ENCODE data around the gene PDLIM4. TPM values are rescaled to one million over a fixed set of nuclear protein-coding genes. Genes with fewer than 3 reads are reported as not detected.

PDLIM4 gene
- polyA plus RNA-seq, 5 donors: 8.9 to 18.2 (median 10.0) TPM

- no peak for DNase-seq
Measured at GRCh38 chr5:132266836-132267160, 9.3 kb downstream of the PDLIM4 start.

GRCh38 chr5:132267166-132267739, 9.8 kb downstream of the PDLIM4 start:
- DNase-seq: no peak

DNA sequence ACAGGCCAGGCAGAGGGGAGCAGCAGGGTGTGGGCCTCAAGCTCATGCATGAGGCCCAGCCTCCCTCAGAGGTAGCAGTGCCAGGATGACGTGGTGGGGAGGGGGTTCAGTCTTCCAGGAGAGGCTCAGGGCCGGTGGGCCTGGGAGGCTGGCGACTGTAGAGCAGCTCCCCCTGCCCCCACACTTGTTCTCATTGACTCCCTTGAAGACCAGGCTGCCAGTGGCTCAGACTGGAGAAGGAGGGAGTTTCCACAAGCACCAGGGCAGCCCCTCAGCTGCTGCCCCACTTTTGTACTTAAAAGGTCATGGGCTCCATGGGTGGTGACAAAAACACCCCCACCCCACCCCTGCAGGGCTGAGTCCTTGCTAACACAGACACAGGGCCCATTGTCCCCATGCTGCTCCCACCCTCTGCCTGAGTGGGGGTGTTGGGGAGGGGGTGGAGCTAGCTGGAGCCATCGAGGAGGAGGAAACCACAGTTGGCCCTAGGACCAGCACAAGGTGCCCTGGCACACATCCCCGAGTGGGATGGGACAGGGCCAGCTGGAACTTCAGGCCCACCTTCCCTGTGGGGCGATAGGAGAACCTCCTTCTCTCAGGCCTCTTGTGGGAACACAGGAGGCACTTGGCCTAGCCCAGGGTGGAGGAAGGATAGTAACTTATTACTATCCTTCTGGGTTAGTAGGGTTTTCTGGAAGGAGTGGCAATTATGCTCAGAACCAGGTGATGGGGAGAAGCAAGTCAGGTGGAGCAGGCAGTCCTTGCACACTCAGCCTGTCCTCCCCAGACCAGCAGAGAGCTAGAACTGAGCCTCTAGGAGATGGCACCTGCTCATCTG, 10.7 kb downstream of the PDLIM4 start:
- no peak for DNase-seq

DNA sequence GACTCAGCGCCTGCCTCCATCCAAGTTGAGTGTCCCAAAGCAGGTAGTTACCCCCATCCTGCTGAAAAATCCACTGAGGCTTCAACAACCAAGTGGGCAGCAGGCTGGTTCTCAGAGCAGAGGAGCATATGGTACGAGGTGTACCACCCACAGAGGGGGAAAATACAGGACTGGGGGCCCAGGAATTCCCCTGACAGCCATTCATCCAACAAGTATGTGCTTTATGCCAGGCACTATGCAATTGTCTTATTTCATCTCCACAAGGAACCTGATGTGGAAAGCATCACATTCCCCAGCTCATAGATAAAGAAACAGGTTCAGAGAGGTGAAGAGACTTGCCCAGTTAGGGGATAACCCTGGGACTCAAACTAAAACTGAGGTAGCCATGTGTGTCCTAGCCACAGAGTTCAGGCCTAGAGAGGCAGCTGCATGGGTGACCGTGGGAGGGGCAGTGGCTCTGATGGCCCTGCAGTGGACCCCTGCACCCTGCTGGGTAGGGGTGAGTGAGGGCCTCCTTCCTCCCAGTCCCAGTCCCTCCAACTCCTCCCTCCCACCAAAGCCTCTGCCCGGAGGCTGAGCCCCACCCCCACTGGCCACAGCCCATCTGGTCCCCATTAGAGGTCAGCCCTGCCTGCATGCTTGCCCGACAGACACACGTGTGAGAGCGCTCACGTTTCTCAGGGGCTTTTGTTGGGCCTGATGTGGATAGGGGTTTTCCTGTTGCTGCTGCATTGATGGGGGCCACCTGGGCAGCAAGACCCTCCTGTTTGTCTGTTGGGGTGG, 11.5 kb downstream of the PDLIM4 start:
- DNase-seq: no peak

GRCh38 chr5:132269635-132270334, 12.3 kb downstream of the PDLIM4 start:
- no peak for DNase-seq

GRCh38 chr5:132270335-132270665, 12.8 kb downstream of the PDLIM4 start:
- no peak for DNase-seq

GRCh38 chr5:132270706-132271105, 13.2 kb downstream of the PDLIM4 start:
- DNase-seq: no peak

GRCh38 chr5:132271251-132272246, 14.1 kb downstream of the PDLIM4 start:
- DNase-seq: no peak

GRCh38 chr5:132272311-132273210, 15.1 kb downstream of the PDLIM4 start:
- no peak for DNase-seq

DNA sequence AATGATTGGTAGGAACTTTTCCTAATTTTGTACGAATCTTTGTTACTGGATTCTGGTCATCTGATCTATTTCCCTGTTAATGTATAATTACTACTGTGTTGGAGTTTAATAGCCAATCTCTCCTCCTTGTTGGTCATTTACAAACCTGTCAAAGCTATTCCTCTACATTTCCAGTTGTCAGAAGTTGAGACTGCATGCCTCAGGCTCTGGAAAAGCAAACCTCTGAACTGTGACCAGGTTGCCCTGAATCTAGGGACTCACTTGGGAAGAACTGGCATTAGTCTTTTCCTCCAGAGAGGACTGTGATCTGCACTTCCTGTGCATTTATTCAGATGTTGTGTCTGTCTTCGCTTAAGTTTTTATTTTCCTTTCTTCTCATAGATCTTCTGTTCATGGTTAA, 16.1 kb downstream of the PDLIM4 start:
- no peak for DNase-seq

- DNase-seq: no peak
Measured at GRCh38 chr5:132274050-132274792, 16.7 kb downstream of the PDLIM4 start.

- DNase-seq: no peak
Measured at GRCh38 chr5:132275367-132276220, 18.1 kb downstream of the PDLIM4 start.

- DNase-seq: no peak
Measured at GRCh38 chr5:132277256-132277655, 19.8 kb downstream of the PDLIM4 start.

DNA sequence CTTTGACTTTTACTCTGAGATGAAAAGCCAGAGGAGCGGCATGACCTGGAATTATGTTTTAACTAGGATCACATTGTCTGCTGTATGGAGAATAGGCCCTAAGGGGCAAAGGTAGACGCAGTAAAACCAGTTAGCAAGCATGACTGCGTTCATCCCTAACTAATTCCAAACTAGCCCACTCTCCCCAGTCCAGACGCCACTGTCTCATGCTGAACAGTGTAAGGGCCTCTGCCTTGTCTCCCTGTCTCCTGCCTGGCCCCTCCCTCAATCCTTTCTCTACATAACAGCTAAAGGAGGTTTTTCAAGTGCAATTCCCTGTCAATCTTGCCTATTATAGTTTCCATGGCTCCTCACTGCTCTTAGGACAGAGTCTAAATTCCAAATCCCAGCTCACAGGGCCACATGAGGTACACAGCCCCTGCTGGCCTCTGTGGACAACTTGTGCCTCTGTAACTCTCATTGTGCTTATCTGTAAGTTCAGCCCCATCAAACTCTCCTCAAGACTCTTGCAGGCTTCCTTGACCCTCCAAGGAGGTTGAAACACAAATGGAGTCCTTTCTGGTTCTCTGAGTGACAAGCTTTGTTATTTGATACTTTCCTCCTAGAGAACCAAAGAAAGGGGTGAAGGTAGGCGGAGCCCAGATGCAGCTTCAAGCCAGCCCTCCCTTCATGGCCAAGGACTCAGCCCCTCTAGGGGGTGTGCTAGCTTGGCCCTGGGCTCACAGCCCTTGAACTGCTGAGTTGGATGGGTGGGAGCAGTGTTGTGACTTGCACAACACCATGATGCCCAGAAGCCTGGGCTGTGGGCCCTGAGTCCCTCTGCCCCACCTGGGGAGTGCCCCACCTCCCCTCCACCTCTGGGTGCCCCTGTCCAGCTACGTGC, 20.7 kb downstream of the PDLIM4 start:
- no peak for DNase-seq

- DNase-seq: no peak
Measured at GRCh38 chr5:132279801-132280200, 22.3 kb downstream of the PDLIM4 start.

DNA sequence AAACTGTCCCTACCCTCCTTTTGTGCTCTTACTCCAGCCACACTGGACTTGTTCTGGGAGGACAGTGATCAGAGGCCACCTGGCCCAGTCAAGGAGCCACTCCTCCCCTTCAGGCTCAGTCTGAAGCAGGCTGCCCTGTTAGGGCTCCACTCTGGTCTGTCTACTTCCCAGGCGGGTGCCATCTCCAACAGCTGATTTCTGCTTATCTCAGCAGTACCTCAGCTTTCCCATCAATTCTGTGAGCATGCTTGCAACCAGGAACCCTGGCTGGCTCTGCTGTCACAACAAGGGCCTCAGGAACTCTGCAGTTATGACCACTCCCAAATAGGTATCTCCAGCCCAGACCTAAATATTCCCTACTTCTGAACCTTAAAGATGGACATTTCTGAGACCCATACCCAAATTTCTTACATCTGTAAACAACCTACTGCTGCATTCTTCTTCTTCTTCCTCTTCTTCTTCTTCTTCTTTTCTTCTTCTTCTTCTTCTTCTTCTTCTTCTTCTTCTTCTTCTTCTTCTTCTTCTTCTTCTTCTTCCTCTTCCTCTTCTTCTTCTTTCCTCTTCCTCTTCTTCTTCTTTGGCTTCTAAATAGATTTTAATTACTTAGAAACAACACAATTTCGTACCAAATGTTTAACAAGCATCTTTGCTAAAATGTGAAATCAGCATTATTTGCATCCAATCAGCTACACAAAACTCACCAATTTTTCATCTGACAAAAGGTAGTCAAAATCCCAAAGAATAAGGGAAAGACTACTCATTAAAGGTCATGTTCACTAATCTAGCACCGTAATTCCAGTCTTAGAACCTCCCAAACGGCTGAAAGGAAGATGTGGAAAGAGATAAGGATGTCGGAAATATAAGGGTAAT, 23.1 kb downstream of the PDLIM4 start:
- no peak for DNase-seq

Measured in right lung (tissue), 5 donors.